K562 (cell line): ENCODE measurements around the gene ARFRP1. TPM values are rescaled to one million over a fixed set of nuclear protein-coding genes. Genes with fewer than 3 reads are reported as not detected.

Experiments
- BHLHE40 ChIP-seq: IDR thresholded peaks from 2 replicates; pipeline ENCODE4 v1.6.1; 2011; ENCODE audit warnings: low read length, improper control_type of control experiment
- CBFA2T3 ChIP-seq: fragments of 450-650 bp; IDR thresholded peaks from 2 replicates; pipeline ENCODE4 v1.6.1; 2017
- E2F3 ChIP-seq: fragments of 250-450 bp; sonication (Bioruptor Pico); IDR thresholded peaks from 2 replicates; pipeline ENCODE4 v1.4.0; 2020; ENCODE audit warnings: mild to moderate bottlenecking
- GATA2 ChIP-seq: sonication (generic); formaldehyde crosslinking; IDR thresholded peaks from 2 replicates; pipeline ENCODE4 v1.4.0; 2020; ENCODE audit warnings: mild to moderate bottlenecking, missing genetic modification reagents
- HSF4 ChIP-seq: fragments of 250-450 bp; sonication (Bioruptor Pico); IDR thresholded peaks from 2 replicates; pipeline ENCODE4 v2.1.2; 2022; ENCODE audit warnings: mild to moderate bottlenecking, moderate library complexity, borderline replicate concordance
- NFRKB ChIP-seq: fragments of 450-650 bp; IDR thresholded peaks from 2 replicates; pipeline ENCODE4 v1.6.1; 2016; ENCODE audit warnings: low read depth
- NR3C1 ChIP-seq: sonication (generic); formaldehyde crosslinking; IDR thresholded peaks from 2 replicates; pipeline ENCODE4 v1.8.1; 2022; ENCODE audit warnings: missing genetic modification reagents
- POU5F1 ChIP-seq: fragments of 150-350 bp; IDR thresholded peaks from 2 replicates; pipeline ENCODE4 v1.6.1; 2014; ENCODE audit warnings: borderline replicate concordance, low read length, low read depth, mild to moderate bottlenecking; ENCODE audit not compliant: partially characterized antibody
- RBM22 ChIP-seq: fragments of 200-400 bp; formaldehyde crosslinking; IDR thresholded peaks from 2 replicates; pipeline ENCODE4 v1.6.1; 2018; ENCODE audit warnings: low read length, low read depth; ENCODE audit not compliant: poor library complexity, severe bottlenecking
- SAFB ChIP-seq: fragments of 200-400 bp; formaldehyde crosslinking; IDR thresholded peaks from 2 replicates; pipeline ENCODE4 v1.6.1; 2017; ENCODE audit warnings: low read depth, low read length, borderline replicate concordance
- SMAD4 ChIP-seq: fragments of 250-450 bp; sonication (Bioruptor Pico); conservative IDR thresholded peaks from 2 replicates; pipeline ENCODE4 v1.8.0; 2021; ENCODE audit warnings: inconsistent platforms, mild to moderate bottlenecking, moderate library complexity
- TAF1 ChIP-seq: IDR thresholded peaks from 2 replicates; pipeline ENCODE4 v1.6.1; 2011; ENCODE audit warnings: mild to moderate bottlenecking, low read length, moderate library complexity; ENCODE audit not compliant: insufficient read depth, control insufficient read depth, severe bottlenecking; ENCODE audit errors: extremely low read depth
- ZZZ3 ChIP-seq: fragments of 450-650 bp; IDR thresholded peaks from 2 replicates; pipeline ENCODE4 v1.6.1; 2016; ENCODE audit warnings: antibody characterized with exemption, mild to moderate bottlenecking, moderate library complexity
- polyA plus RNA-seq, 8 experiments: library from polyadenylated mRNA; depleted of rRNA in 4 of 8; stranded (reverse) in 5 of 8; unstranded in 3 of 8; fragments of >200 nt; fragmentation: Nextera tagmentation in 2 of 8; fragmentation: Illumina TruSeq in 1 of 8; extraction: Ambion mirVana in 2 of 8; extraction: Trizol in 1 of 8; gene quantifications; 2 replicates each; pipeline versions ENCODE4 v1.2.1 to v1.2.3, GENCODE V29; 2011 to 2014; ENCODE audit warnings: inconsistent platforms in 1 of 8, missing spikeins in 1 of 8
- total RNA-seq, 7 experiments: library from RNA; depleted of rRNA in 6 of 7; stranded (reverse); fragments of >200 nt in 6 of 7; fragmentation: Illumina TruSeq in 2 of 7; extraction: Trizol in 2 of 7; gene quantifications; 2 replicates each; pipeline versions ENCODE4 v1.2.1 to v1.2.3, GENCODE V29; 2011 to 2021; ENCODE audit warnings: low replicate concordance in 1 of 7
- TF ChIP-seq, protein P1 (sequence below): fragments of 450-650 bp; IDR thresholded peaks from 2 replicates; pipeline ENCODE4 v1.6.1; 2016; ENCODE audit warnings: mild to moderate bottlenecking
- TF ChIP-seq, protein P2 (sequence below): fragments of 450-650 bp; IDR thresholded peaks from 2 replicates; pipeline ENCODE4 v1.6.1; 2018; ENCODE audit not compliant: partially characterized antibody
- TF ChIP-seq, protein P3 (sequence below): fragments of 450-650 bp; IDR thresholded peaks from 2 replicates; pipeline ENCODE4 v1.7.0; 2016; ENCODE audit warnings: borderline replicate concordance

ARFRP1 gene
- total and polyA plus RNA-seq, 9 of the 15 experiments (the other 6 are each of a cell fraction or from before 2014, with no cell fraction given): 2.2 to 78.9 (median 37.3) TPM

DNA sequence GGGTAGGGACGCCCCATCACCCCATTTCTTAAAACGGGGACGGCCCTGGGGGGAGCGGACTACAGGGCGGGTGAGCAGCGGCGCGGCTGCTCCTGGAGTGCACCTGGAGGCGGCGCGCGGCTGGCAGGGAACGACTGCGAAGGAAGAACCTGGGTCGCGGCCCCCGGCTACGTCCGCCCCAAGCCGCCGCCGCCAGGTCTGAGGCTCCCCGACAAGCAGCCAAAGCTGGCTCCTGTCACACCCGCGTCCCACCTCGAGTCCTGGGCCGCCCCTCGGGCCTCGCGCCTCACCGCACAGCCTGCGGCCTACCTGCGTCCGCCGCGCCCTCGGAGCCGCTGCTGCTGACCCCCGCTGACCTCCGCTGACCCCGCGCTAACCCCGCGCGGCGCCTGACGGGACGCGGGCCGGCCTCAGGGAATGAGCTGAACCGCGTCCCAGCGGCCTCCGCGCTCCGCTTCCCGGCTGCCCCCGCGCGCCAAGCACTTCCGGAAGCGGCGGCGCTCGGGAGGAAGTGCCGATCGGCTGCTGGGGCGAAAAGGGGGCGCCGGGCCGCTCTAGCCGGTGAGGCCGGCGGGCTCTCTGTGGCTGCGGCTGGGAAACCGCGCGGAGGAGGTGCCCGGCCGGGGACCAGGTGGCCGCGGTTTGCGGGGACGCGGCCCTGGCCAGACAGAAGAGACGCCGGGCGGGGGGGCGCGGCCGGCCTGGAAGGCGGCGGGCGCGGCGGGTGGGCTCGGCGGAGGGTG is at the start of gene ARFRP1, which contains the start of gene ZGPAT (continued):
- TF ChIP-seq, protein P1, sequence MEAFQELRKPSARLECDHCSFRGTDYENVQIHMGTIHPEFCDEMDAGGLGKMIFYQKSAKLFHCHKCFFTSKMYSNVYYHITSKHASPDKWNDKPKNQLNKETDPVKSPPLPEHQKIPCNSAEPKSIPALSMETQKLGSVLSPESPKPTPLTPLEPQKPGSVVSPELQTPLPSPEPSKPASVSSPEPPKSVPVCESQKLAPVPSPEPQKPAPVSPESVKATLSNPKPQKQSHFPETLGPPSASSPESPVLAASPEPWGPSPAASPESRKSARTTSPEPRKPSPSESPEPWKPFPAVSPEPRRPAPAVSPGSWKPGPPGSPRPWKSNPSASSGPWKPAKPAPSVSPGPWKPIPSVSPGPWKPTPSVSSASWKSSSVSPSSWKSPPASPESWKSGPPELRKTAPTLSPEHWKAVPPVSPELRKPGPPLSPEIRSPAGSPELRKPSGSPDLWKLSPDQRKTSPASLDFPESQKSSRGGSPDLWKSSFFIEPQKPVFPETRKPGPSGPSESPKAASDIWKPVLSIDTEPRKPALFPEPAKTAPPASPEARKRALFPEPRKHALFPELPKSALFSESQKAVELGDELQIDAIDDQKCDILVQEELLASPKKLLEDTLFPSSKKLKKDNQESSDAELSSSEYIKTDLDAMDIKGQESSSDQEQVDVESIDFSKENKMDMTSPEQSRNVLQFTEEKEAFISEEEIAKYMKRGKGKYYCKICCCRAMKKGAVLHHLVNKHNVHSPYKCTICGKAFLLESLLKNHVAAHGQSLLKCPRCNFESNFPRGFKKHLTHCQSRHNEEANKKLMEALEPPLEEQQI: no peak
- TF ChIP-seq, protein P2, sequence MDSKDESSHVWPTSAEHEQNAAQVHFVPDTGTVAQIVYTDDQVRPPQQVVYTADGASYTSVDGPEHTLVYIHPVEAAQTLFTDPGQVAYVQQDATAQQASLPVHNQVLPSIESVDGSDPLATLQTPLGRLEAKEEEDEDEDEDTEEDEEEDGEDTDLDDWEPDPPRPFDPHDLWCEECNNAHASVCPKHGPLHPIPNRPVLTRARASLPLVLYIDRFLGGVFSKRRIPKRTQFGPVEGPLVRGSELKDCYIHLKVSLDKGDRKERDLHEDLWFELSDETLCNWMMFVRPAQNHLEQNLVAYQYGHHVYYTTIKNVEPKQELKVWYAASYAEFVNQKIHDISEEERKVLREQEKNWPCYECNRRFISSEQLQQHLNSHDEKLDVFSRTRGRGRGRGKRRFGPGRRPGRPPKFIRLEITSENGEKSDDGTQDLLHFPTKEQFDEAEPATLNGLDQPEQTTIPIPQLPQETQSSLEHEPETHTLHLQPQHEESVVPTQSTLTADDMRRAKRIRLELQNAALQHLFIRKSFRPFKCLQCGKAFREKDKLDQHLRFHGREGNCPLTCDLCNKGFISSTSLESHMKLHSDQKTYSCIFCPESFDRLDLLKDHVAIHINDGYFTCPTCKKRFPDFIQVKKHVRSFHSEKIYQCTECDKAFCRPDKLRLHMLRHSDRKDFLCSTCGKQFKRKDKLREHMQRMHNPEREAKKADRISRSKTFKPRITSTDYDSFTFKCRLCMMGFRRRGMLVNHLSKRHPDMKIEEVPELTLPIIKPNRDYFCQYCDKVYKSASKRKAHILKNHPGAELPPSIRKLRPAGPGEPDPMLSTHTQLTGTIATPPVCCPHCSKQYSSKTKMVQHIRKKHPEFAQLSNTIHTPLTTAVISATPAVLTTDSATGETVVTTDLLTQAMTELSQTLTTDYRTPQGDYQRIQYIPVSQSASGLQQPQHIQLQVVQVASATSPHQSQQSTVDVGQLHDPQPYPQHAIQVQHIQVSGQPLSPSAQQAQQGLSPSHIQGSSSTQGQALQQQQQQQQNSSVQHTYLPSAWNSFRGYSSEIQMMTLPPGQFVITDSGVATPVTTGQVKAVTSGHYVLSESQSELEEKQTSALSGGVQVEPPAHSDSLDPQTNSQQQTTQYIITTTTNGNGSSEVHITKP: no peak
- TF ChIP-seq NFRKB: no peak
- TF ChIP-seq TAF1: peak; percentile 71
- peak; percentile 76 for TF ChIP-seq SMAD4
- no peak for TF ChIP-seq SAFB
- TF ChIP-seq BHLHE40: no peak
- peak; percentile 77; the same call in 1 of the 2 replicates for TF ChIP-seq NR3C1
- TF ChIP-seq CBFA2T3: 0 out of 2 replicates have a peak, but pooled peaks have one; percentile 2
- no peak for TF ChIP-seq ZZZ3
- no peak for TF ChIP-seq RBM22
- TF ChIP-seq, protein P3, sequence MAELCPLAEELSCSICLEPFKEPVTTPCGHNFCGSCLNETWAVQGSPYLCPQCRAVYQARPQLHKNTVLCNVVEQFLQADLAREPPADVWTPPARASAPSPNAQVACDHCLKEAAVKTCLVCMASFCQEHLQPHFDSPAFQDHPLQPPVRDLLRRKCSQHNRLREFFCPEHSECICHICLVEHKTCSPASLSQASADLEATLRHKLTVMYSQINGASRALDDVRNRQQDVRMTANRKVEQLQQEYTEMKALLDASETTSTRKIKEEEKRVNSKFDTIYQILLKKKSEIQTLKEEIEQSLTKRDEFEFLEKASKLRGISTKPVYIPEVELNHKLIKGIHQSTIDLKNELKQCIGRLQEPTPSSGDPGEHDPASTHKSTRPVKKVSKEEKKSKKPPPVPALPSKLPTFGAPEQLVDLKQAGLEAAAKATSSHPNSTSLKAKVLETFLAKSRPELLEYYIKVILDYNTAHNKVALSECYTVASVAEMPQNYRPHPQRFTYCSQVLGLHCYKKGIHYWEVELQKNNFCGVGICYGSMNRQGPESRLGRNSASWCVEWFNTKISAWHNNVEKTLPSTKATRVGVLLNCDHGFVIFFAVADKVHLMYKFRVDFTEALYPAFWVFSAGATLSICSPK: no peak
- no peak for TF ChIP-seq GATA2
- TF ChIP-seq POU5F1: no peak
- no peak for TF ChIP-seq HSF4 (CRISPR knock-in tag)
- TF ChIP-seq E2F3 (CRISPR knock-in tag): no peak
